Activated T-helper 17 cell treated with anti-CD3 and anti-CD28 coated beads, Interleukin-2, amount 50 U/mL, for 72 hours (primary cell): ENCODE data around the gene COQ2. TPM values are rescaled to one million over a fixed set of nuclear protein-coding genes. Genes with fewer than 3 reads are reported as not detected.
"Not testable (repeated sequence)": the region's sequence is repeated elsewhere in the genome, so short reads cannot be mapped to it uniquely, and the experiment has no call there.

Experiments used
- ATAC-seq: fragments of 150-1000 bp; cut with Tn5 transposase; replicated peaks from 2 replicates; pipeline ENCODE4 v1.10.0; 2021; ENCODE audit warnings: mild to moderate bottlenecking, moderate library complexity
- H3K27ac Mint-ChIP-seq: one replicate; pipeline ENCODE4 v1.8.0; 2022; ENCODE audit warnings: mixed read lengths
- H3K27me3 Mint-ChIP-seq: one replicate; pipeline ENCODE4 v1.8.0; 2022; ENCODE audit warnings: mixed read lengths
- H3K36me3 Mint-ChIP-seq: one replicate; pipeline ENCODE4 v1.8.0; 2022; ENCODE audit warnings: low read depth, mild to moderate bottlenecking, mixed read lengths
- H3K4me1 Mint-ChIP-seq: one replicate; pipeline ENCODE4 v1.8.0; 2022; ENCODE audit warnings: mixed read lengths
- H3K4me3 Mint-ChIP-seq: one replicate; pipeline ENCODE4 v1.8.0; 2022; ENCODE audit warnings: mild to moderate bottlenecking, mixed read lengths
- H3K9me3 Mint-ChIP-seq: one replicate; pipeline ENCODE4 v1.8.0; 2022; ENCODE audit warnings: mixed read lengths
- total RNA-seq, 2 donors: library from RNA; stranded (reverse); gene quantifications; one replicate each; pipeline ENCODE4 v1.2.3, GENCODE V29; 2022

COQ2 gene
- total RNA-seq, 2 donors from 2014 or later: 7.5 to 12.7 TPM

DNA sequence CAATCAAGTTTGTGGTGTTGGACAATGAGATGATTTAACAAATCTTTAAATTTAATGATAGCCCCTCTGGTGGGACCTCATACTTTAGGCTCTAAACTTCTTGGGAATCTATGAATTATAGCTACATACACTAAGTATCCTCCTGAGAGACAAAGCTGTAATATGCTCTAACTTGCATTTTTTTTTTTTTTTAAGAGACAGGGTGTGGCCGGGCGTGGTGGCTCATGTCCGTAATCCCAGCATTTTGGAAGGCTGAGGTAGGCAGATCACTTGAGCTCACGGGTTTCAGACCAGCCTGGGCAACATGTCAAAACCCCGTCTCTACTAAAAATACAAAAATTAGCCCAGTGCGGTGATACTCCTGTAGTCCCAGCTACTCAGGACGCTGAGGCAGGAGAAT is 23.3 kb upstream of the COQ2 start:
- Mint-ChIP-seq H3K36me3 (peaks cover 58% of the 10 kb centered on the region), H3K27me3 (no peaks in the 10 kb centered on the region), H3K27ac (no peak overlapping the region), H3K4me3 (no peak overlapping the region), H3K4me1 (peaks cover 4% of the 10 kb centered on the region), H3K9me3 (no peaks in the 10 kb centered on the region)
- no peak for ATAC-seq

DNA sequence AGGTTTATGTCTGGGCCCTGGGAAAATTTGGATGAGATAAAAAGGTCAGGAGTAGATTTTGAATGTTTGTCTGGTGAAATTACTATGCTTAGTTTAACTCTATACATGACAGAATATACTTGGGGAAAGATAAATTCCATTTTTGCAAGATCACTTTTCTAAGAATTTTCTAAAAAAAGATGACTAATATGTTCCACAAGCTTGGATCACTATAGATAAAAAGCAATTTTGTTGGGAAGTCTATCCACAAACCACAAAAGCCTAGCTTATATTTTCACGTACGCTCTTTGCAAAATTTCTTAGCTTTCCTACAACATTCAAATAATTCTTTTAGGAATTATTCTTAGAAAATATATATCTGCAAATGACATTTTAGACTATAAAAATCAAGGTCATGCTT is 20.6 kb upstream of the COQ2 start:
- Mint-ChIP-seq H3K36me3 (peaks cover 57% of the 10 kb centered on the region), H3K4me3 (no peak overlapping the region), H3K4me1 (peaks cover 4% of the 10 kb centered on the region), H3K27me3 (no peaks in the 10 kb centered on the region), H3K9me3 (no peaks in the 10 kb centered on the region), H3K27ac (no peak overlapping the region)
- no peak for ATAC-seq

DNA sequence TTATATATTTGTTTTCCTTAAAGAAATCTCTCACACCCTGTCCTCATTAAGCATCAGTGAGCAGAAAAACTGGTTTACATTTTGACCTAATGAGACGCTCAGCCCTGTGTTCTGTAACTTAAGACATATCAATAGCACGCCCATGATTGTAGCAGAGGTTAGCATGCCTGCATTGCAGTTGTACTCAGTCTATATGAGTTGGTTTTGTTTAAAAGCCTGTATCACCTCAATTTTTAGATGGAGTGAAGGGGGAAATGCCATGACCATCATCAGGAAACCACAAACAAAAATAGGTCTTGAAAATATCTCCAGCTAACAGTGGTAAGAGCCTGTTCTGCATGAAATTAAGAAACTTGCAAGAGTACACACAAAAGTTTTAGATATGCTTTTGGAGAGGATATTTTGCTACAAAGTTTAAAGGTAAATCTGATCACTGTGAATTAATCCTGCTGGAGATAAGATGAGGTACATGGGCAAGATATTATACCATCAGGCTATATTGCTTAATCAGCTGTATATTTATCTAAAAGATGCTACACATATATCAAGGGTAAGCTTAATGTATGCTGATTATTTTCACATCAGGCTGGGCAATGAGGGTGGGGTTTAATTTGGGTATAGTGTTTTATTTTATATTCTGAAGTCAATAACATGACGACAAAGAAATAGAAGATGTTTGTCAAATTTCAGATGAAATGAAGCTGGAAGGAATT is 13.1 kb upstream of the COQ2 start:
- Mint-ChIP-seq H3K27ac (peak overlapping the region; percentile 39), H3K4me1 (peaks cover 10% of the 10 kb centered on the region), H3K36me3 (peaks cover 27% of the 10 kb centered on the region), H3K27me3 (no peaks in the 10 kb centered on the region), H3K4me3 (peak overlapping the region; percentile 6), H3K9me3 (no peaks in the 10 kb centered on the region)
- ATAC-seq: peak; percentile 42

DNA sequence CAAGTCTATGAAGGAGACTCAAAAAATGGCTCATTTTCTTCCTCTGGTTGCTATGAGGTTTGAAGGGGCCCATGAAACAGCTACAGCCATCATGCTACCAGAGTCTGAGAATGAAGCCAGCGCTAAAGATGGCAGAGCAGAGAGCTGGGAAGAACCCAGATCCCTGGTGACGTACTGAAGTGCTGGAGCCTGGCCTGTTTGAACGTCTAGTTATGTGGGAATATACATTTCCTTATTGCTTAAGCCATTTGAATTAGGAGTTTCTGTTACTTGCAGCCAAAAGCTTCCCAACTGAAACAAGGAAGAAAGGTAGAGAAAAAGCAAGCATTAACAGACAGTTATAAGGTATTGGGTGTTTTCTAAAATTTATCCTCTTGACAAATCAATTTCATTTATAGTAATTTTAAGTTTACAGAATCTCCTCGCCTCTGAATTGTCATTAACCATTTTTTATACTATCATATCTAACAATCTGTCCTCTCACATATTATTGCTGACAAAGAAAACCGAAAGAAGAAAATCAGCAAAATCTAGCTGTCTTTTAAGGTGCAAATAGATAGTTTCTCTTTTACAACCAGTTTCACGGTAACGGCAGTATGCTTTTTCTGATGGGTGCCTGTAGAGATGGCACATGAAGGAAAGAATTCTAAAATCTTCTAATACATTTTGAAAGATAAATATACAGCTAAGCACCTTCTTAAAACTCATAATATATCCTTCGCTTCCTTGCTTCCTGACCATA is 8.9 kb upstream of the COQ2 start:
- no peak overlapping the region for H3K27ac Mint-ChIP-seq
- H3K27me3 Mint-ChIP-seq: no peaks in the 10 kb centered on the region
- H3K4me1 Mint-ChIP-seq: peaks cover 10% of the 10 kb centered on the region
- no peak for ATAC-seq
- no peaks in the 10 kb centered on the region for H3K9me3 Mint-ChIP-seq
- H3K36me3 Mint-ChIP-seq: no peaks in the 10 kb centered on the region
- peak overlapping the region; percentile 35 for H3K4me3 Mint-ChIP-seq

GRCh38 chr4:83290059-83290774 is 5.6 kb upstream of the COQ2 start:
- not testable (repeated sequence) for H3K4me3 Mint-ChIP-seq, H3K36me3 Mint-ChIP-seq, H3K27me3 Mint-ChIP-seq, H3K9me3 Mint-ChIP-seq, ATAC-seq, H3K27ac Mint-ChIP-seq, H3K4me1 Mint-ChIP-seq

GRCh38 chr4:83288381-83288780 is 3.8 kb upstream of the COQ2 start:
- not testable (repeated sequence) for H3K27me3 Mint-ChIP-seq, H3K4me1 Mint-ChIP-seq, H3K36me3 Mint-ChIP-seq, H3K4me3 Mint-ChIP-seq, ATAC-seq, H3K27ac Mint-ChIP-seq, H3K9me3 Mint-ChIP-seq

DNA sequence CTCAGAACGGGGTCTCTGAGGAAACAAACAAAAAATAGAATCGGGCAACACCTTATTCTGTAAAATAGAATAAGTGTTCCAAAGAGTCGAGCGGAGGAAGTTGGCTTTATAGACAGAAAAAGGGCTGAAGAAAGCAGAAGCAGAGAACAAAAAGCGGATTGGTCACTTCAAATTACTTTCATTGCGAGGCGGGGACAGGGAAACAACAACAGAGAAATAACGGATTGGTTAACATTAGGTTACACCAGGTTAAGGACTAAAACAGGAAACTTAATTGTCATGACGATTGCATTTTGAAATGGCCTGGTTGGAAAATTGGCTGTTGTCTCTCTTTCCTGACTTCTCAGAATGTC is 433 bp upstream of the COQ2 start:
- Mint-ChIP-seq H3K4me1 (peaks cover 18% of the 10 kb centered on the region), H3K27me3 (no peaks in the 10 kb centered on the region), H3K4me3 (peak overlapping the region; percentile 92), H3K36me3 (no peaks in the 10 kb centered on the region), H3K27ac (peak overlapping the region; percentile 93), H3K9me3 (no peaks in the 10 kb centered on the region)
- peak; percentile 34 for ATAC-seq

- ATAC-seq: no peak
- H3K36me3 Mint-ChIP-seq: peaks cover 9% of the 10 kb centered on the region
- H3K4me1 Mint-ChIP-seq: peaks cover 23% of the 10 kb centered on the region
- peak overlapping the region; percentile 92 for H3K4me3 Mint-ChIP-seq
- no peaks in the 10 kb centered on the region for H3K9me3 Mint-ChIP-seq
- H3K27me3 Mint-ChIP-seq: no peaks in the 10 kb centered on the region
- H3K27ac Mint-ChIP-seq: no peak overlapping the region
These were observed 1.4 kb downstream of the COQ2 start for GRCh38 chr4:83283181-83283580.

DNA sequence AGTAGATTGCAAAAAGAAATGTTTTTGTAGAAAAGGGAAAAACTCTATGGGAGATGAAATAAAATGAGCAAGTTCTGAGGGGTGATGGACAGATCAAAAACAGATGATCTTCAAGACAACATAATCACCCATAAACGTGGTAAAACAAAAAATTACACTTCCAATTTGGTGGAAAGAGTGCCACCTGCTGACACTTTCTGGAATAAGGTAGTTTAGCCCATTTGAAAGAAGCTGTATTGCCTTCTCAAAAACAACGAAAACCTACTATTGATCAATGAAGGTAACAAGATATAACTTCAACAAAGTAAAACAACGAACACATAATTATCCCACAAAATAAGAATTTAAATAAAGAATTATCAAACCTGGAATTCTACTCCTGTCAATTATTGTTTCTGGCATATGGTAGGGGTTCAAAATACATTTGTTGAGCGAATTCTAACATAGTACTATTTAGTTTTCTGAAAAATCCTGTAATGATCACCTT is 2.5 kb downstream of the COQ2 start:
- no peaks in the 10 kb centered on the region for H3K27me3 Mint-ChIP-seq
- H3K27ac Mint-ChIP-seq: no peak overlapping the region
- peaks cover 26% of the 10 kb centered on the region for H3K4me1 Mint-ChIP-seq
- ATAC-seq: no peak
- peak overlapping the region; percentile 52 for H3K4me3 Mint-ChIP-seq
- no peaks in the 10 kb centered on the region for H3K9me3 Mint-ChIP-seq
- H3K36me3 Mint-ChIP-seq: peaks cover 17% of the 10 kb centered on the region

DNA sequence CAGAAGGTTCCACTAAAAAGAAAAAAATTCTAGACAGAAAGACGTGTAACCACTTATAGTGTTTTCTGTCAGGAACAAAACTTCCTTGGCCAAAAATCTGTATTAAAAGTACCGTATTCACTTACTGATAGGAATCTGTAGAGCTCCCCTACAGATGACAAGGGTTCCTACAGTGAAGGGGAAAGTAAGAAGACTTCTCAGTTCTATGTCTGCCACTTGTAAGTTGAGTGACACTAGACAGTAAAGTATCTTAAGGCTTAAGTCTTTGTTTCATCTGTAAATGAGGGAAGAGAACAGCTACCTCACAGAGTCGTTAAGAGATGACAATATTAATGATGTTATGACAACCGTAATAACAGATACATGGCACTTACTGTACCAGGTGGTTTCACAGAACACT is 3.3 kb downstream of the COQ2 start:
- H3K9me3 Mint-ChIP-seq: no peaks in the 10 kb centered on the region
- no peaks in the 10 kb centered on the region for H3K27me3 Mint-ChIP-seq
- peaks cover 32% of the 10 kb centered on the region for H3K4me1 Mint-ChIP-seq
- peak overlapping the region; percentile 52 for H3K4me3 Mint-ChIP-seq
- no peak for ATAC-seq
- H3K27ac Mint-ChIP-seq: no peak overlapping the region
- H3K36me3 Mint-ChIP-seq: peaks cover 22% of the 10 kb centered on the region

- Mint-ChIP-seq H3K27me3 (no peaks in the 10 kb centered on the region), H3K4me1 (peaks cover 18% of the 10 kb centered on the region), H3K4me3 (peak overlapping the region; percentile 30), H3K9me3 (no peaks in the 10 kb centered on the region), H3K27ac (no peak overlapping the region), H3K36me3 (peaks cover 55% of the 10 kb centered on the region)
- ATAC-seq: peak; percentile 83
These were observed 8.1 kb downstream of the COQ2 start for GRCh38 chr4:83276299-83277040.

DNA sequence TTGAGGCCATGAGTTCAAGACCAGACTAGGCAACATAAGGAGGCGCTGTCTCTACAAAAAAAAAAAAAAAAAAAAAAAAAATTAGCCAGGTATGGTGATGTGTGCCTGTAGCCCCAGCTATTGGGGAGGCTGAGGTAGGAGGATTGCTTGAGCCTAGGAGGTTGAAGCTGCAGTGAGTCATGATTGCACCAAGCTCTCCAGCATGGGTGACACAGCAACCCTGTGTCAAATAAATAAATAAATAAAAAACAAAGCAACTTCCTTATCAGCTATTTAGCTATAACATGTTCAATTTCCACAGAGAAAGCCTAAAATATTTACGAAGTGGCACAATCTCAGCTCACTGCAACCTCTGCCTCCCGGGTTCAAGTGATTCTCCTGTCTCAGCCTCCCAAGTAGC is 10.7 kb downstream of the COQ2 start:
- not testable (repeated sequence) for H3K9me3 Mint-ChIP-seq, H3K4me3 Mint-ChIP-seq
- peaks cover 17% of the 10 kb centered on the region for H3K4me1 Mint-ChIP-seq

DNA sequence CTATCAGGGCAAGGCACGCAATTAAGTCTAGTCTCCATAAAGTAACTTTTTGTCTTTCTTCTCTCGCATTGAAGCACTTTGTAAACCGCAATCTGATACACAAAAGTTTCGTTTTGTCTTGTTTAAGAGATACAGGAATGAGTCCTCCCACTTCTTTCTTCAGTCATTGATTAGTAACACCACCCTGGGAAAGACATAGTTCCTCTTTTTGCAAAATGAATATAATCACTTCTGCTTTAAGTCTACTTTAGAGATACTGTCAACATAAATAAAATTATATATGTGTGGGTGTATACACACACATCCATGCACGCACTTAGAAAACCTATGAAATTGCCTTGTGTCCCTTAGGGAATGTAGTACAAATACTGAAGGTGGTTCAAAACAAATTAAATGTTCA is 11.7 kb downstream of the COQ2 start:
- no peaks in the 10 kb centered on the region for H3K27me3 Mint-ChIP-seq
- no peaks in the 10 kb centered on the region for H3K9me3 Mint-ChIP-seq
- peaks cover 22% of the 10 kb centered on the region for H3K4me1 Mint-ChIP-seq
- peak; percentile 20 for ATAC-seq
- H3K4me3 Mint-ChIP-seq: no peak overlapping the region
- H3K27ac Mint-ChIP-seq: no peak overlapping the region
- H3K36me3 Mint-ChIP-seq: peaks cover 75% of the 10 kb centered on the region

More for the DNA sequence above, 10.7 kb downstream of the COQ2 start:
- peaks cover 75% of the 10 kb centered on the region for H3K36me3 Mint-ChIP-seq
- ATAC-seq, H3K27me3 Mint-ChIP-seq, H3K27ac Mint-ChIP-seq: not testable (repeated sequence)

DNA sequence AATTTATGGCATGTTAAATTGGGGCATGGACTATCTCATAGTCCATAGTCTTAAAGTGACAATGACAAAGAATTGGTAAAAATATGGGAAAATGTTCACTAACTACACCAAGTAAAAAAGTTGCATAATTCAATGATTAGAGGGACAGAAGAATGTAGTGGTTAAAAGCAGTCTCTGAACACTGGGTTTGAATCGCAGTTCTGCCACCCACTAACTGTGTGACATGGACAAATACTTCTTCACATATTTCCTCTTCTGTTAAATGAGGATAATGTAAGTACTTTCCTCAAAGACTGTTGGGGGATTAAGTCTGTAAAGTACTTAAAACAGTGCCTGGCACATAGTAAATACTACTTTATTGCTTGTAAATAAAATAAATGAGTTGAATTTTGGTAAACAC is 15.3 kb downstream of the COQ2 start:
- H3K27ac Mint-ChIP-seq: no peak overlapping the region
- no peaks in the 10 kb centered on the region for H3K27me3 Mint-ChIP-seq
- ATAC-seq: no peak
- no peaks in the 10 kb centered on the region for H3K9me3 Mint-ChIP-seq
- peaks cover 9% of the 10 kb centered on the region for H3K4me1 Mint-ChIP-seq
- H3K36me3 Mint-ChIP-seq: peaks cover 77% of the 10 kb centered on the region
- H3K4me3 Mint-ChIP-seq: no peak overlapping the region
